Stimulated activated CD8-positive, alpha-beta memory T cell treated with anti-CD3 and anti-CD28 coated beads, Interleukin-7, amount 100 ng/mL, for 24 hours (primary cell): ENCODE results near the gene PPP1R1B.
A peak's percentile ranks its signal among the peaks of the same experiment; 100 is the strongest.

ENCODE experiments used
- DNase-seq: peaks from one replicate; pipeline ENCODE4 v3.0.0-alpha.2; 2020; ENCODE audit warnings: low read depth

PPP1R1B gene

DNA sequence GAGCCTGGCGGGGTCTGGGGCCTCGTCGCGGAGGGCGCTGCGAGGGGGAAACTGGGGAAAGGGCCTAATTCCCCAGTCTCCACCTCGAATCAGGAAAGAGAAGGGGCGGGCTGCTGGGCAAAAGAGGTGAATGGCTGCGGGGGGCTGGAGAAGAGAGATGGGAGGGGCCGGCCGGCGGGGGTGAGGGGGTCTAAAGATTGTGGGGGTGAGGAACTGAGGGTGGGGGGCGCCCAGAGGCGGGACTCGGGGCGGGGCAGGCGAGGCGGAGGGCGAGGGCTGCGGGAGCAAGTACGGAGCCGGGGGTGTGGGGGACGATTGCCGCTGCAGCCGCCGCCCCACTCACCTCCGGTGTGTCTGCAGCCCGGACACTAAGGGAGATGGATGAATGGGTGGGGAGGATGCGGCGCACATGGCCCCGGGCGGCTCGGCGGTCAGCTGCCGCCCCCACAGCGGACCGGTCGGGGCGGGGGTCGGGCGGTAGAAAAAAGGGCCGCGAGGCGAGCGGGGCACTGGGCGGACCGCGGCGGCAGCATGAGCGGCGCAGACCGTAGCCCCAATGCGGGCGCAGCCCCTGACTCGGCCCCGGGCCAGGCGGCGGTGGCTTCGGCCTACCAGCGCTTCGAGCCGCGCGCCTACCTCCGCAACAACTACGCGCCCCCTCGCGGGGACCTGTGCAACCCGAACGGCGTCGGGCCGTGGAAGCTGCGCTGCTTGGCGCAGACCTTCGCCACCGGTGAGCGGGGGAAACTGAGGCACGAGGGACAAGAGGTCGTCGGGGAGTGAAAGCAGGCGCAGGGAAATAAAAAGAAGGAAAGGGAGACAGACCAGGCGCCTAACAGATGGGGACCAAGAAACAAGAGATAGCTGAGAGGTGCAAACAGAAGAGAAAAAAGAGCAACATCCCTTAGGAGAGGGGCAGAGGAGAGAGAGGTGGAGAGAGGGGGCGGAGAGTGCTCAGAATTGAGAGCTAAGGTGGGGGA, 41.5 kb downstream of the PPP1R1B start, which contains the start of gene PNMT:
Gene PNMT (plus strand): TSS at position 509 of the 980 bp plus-strand sequence. CDS start 23 bp downstream, at position 532.
- DNase-seq, result peak; percentile 46

DNA sequence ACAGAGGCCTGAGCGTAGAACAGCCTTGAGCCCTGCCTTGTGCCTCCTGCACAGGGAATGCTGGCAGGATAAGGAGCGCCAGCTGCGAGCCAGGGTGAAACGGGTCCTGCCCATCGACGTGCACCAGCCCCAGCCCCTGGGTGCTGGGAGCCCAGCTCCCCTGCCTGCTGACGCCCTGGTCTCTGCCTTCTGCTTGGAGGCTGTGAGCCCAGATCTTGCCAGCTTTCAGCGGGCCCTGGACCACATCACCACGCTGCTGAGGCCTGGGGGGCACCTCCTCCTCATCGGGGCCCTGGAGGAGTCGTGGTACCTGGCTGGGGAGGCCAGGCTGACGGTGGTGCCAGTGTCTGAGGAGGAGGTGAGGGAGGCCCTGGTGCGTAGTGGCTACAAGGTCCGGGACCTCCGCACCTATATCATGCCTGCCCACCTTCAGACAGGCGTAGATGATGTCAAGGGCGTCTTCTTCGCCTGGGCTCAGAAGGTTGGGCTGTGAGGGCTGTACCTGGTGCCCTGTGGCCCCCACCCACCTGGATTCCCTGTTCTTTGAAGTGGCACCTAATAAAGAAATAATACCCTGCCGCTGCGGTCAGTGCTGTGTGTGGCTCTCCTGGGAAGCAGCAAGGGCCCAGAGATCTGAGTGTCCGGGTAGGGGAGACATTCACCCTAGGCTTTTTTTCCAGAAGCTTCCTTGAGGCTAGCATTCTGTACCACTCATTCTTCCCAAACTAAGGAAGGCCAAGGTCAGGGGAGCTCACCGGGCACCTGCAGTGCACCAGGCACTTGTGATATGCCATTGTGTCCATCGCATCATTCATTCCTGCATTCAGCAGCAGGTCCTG, 43.4 kb downstream of the PPP1R1B start:
- no peak for DNase-seq

- DNase-seq, result no peak
These were observed 44.0 kb downstream of the PPP1R1B start for GRCh38 chr17:39670746-39671145.

DNA sequence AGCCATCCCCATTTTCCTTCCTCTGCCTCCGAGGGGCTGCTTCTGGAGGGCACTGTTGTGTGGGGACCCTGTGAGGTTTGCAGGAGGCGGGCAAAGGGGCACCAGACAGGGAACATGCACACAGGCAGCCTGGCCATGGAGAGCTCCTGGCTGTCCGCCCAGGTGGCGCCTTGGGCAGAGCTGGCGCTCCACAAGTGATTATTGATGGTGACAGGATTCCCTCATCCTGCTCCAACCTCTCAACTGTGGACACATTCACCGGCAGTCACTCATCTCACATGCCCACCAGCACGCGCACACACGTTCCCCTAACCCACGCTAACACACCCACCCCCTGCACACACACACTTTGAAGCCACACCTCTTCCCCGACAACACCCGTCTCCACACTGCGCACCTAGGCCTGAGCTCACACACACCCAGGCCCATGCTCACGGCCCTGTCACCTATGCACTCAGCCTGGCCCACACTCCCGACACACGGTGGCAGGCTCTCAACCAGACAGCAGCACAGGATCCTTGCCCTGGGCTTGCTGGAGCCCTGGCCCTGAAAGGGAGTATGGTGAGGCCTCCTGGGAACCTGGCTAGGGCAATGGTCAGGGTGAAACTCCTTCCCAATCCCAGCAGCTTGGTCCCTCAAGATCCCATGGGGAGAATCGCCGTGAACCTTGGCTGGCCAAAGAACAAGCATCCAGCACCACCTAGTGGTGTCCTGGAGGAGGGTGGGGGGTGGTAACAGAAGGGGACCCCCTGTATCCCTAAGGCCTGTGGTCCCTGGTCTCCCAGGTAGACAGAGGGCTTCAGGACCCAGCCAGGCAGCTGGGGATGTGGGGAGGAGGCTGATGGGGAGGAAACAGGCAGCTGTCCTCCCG, 45.1 kb downstream of the PPP1R1B start:
- DNase-seq, result no peak

- no peak for DNase-seq
These were observed 46.0 kb downstream of the PPP1R1B start for GRCh38 chr17:39672522-39673334.

DNA sequence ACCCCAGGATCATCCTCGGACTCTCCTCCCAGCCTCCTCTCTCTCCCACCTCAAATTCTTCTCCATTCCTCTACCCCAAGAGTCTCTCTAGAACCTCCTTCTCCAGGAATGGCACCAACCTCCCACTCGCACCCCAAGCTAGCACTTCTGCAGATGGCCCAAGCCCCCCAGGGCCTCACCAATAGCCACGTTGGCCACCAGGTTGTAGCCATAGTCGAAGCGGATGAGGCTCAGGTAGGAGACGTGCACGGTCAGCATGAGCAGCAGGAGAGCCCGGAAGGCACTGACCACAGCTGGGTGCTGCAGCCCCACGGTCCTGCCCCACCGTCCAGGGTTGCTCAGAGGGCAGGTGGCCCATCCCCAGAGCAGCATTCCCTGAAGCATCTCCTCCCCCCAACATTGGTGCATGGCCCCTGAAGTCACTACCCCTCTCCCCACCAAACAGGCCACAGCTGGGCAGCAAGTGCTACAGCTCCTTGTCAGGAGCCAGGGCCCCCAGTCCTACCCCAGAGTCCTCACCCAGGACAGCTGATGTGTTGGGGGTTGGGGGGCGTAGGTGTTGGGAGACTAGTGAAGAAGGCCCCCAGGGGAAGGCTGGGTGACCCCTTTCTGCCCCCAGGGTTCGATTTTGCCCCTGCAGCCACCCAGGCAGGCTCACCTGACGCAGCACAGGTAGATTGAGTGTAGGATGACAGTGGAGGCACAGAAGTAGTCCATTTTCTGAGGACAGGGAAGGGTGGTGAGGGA, 46.8 kb downstream of the PPP1R1B start:
- DNase-seq, result no peak

DNA sequence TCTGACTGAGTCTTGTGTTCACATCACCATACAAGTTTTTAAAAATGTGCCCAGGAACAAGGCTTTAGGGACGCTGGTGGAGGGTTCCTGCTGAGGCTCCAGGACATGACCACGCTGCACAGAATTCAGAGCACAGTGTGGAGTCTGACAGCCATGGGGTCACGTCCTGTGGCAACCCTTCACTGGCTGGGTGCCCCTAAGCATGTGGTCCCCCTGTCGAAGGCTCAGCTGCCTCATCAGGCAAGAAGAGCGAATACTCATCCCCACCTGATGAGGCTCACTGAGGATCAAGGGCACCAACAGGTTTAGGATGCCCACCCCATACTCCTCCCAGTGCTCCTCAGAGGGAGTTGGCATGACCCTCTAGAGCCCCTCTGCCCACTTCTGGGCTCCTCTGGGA, 47.4 kb downstream of the PPP1R1B start:
- no peak for DNase-seq

DNA sequence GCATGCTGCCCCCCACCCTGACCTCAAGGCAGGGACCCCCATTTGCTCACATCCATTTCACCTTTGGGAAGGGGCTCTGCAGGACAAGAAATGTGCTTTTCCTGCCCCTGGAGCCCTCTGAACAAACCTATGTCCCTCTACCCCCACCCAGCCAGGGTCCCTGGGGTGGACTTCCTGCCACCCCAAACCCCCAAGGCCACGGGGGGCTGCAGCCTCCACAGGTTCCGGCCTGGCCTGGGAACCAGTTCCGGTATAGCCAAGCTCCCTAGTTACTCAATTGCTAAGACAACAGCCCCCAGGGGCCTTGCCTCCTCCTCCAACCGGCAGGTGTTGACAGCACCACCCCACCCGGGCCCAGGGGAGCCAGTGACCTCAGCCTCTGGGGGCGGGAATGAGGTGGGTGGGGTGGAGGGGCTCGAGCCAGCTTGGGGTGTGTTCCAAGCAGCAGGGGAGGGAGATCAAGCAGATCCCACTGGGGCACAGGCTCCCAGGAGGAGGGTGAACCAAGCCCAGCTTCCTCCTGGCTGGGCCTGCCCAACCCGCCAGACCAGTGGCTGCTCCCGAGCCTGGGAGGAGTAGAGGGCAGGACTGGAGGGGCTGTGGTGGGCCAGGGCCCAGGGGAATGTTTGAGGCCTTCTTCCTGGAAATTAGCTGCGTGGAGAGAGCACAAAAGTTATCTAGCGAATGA, 48.1 kb downstream of the PPP1R1B start:
- DNase-seq, result no peak

- no peak for DNase-seq
These were observed 48.8 kb downstream of the PPP1R1B start for GRCh38 chr17:39675390-39676082.

DNA sequence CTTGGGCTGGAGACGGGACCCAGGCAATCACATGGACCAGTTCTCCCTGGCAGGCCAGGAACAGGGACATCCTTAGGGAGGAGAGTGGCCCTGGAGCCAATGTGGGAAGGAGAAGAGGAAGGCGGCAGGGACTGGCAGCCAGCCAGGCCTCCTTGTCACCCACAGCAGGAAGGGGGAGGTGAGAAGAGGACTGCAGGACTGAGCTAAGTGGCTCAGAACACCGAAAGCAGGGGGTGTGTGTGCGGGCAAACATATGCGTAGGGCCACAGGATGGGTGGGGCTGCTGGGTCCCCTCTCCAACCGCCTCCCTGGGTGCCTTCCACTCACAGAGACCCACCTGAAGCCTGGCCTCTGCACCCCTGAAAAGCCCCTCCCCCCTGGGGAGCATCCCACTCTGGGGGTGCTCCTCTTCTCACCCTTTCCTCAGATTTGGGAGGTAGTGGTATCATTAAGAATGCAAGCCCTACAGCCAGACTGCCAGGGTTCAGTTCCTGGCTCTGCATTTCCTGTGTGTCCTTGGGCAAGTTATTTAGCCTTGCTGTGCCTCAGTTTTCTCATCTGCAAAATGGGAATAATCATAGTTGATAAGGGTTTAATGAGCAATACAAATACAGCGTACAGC, 49.6 kb downstream of the PPP1R1B start:
- DNase-seq, result no peak

DNA sequence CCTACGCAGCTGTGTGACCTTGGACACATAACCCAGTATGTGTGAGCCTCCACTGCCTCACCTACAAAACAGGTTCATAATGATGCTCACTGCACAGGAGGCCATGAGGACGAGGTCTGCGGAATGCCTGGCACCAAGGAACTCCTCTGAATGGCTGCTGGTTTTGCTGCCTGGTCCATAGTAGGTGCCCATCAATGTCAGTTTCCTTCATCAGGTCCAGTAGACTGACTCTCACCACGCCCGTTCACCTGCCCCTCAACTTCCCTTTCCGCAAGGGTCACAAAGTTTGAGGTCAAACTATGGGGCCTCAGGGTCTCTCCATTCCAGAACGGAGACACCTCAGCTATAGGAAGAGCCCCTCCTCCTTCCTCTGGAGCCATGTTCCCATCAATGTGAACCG, 50.3 kb downstream of the PPP1R1B start:
- DNase-seq, result no peak

DNA sequence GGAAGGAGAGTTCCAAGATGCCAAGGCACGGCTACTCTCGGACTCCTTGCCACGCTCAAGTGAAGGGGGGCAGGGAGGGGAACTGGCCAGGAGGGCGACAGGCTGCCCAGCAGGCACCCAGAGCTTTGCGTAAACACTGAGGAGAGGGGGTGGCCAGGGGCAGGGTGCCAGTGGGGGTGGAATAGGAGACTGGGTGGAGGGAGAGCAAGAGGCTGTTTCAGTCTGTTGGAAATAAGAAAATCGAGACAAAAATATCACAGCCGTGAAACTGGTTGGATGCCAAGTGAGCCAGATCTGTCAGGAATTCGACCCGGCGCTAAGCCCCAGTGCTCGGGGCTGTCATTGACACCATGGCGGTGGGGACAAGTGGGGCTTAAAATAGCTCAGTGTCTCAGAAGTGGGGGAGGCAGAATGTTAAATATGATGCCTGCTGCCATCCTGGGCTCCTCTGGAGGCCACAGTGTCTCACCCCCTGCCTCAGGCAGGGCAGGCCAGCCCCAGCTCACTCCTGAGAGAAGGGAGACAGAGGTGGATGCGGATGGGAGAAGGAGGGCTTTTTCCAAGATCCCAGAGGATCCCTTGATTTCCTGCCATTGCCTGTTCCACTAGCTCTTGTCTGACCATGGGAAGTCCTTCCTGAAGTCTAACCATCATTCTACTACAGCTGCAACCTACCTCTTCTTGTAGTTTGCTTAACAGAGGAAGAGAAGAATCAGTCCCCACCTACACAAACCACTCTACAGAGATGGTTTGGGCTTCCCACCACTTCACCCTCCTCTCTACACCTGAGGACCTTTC, 51.0 kb downstream of the PPP1R1B start:
- no peak for DNase-seq

- no peak for DNase-seq
These were observed 51.8 kb downstream of the PPP1R1B start for GRCh38 chr17:39678340-39679116.

DNA sequence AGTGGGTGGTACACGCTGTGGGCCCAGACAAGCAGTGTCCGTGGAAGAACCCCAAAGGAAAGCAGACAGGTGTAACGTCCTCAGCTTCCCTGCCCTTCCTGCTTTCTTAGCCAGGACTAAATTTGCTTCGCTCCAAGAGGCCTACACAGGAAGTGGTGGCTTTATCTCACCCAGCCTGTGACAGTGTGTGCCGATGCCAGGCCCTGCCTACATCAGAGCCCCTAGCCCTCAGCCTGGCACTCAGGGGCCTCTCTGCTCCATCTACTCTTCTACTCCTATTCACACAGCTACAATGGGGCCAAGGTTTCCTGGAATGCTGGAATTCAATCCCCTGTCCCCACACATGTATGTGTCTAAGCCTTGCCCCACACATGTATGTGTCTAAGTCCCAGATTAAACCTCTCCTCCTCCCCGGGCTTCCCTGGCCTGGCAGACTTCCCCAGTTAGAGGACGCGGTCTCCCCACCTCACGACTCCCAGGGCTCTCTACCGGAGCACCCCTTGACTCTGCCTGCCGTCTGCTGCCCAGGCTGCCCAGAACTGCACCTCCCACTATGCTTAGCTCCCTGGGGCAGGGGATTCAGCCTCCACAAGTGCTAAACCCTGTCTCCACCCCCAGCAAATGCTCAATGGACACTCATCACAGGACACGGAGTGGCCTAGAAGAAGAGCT, 52.9 kb downstream of the PPP1R1B start:
- DNase-seq, result no peak

GRCh38 chr17:39683295-39683939, 56.7 kb downstream of the PPP1R1B start:
- DNase-seq, result no peak
